Astrocyte of the cerebellum (primary cell): ENCODE measurements around the gene RAB3IL1.

Source experiments
- DNase-seq: peaks from one replicate; pipeline ENCODE4 v3.0.0-alpha.2; 2011; ENCODE audit warnings: low read depth
- H3K4me3 ChIP-seq: 2 replicates; pipeline ENCODE4 v1.5.1; 2011; ENCODE audit warnings: mild to moderate bottlenecking, low read depth, low read length, moderate library complexity
- in situ Hi-C: cut with HindIII; loops from 2 replicates; pipeline ENCODE4 v1.10.0; 2017; ENCODE audit warnings: low sequenced_read_pairs
- TF ChIP-seq, protein P1 (sequence below): IDR thresholded peaks from 2 replicates; pipeline ENCODE4 v1.5.1; 2012; ENCODE audit warnings: low read length, low read depth, moderate library complexity, mild to moderate bottlenecking; ENCODE audit errors: missing control alignments

RAB3IL1 gene

GRCh38 chr11:61946894-61947293 lies 29.5 kb upstream of the RAB3IL1 start:
- in situ Hi-C loops = no loop called here
- no peak for DNase-seq
- H3K4me3 ChIP-seq = no peak overlapping the region
- TF ChIP-seq, protein P1, sequence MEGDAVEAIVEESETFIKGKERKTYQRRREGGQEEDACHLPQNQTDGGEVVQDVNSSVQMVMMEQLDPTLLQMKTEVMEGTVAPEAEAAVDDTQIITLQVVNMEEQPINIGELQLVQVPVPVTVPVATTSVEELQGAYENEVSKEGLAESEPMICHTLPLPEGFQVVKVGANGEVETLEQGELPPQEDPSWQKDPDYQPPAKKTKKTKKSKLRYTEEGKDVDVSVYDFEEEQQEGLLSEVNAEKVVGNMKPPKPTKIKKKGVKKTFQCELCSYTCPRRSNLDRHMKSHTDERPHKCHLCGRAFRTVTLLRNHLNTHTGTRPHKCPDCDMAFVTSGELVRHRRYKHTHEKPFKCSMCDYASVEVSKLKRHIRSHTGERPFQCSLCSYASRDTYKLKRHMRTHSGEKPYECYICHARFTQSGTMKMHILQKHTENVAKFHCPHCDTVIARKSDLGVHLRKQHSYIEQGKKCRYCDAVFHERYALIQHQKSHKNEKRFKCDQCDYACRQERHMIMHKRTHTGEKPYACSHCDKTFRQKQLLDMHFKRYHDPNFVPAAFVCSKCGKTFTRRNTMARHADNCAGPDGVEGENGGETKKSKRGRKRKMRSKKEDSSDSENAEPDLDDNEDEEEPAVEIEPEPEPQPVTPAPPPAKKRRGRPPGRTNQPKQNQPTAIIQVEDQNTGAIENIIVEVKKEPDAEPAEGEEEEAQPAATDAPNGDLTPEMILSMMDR = no peak

DNA sequence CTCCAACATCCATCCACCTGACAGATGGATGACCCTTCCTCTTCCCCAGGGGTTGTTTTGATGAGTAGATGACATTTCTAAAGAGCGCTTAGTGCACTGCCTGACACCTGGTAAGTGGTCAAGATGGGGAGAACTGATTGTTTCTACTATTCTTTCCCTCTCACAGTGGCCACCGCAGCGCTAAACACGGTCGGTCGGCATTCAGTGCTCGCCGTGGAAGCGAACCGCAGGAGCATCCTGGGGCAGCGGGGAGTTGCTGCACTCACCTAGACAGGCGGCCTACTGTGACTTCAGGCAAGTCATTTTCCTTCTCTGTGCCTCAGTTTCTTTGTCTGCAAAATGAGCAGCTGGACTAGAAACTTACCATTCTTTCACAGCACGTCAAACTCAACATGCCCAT lies 27.8 kb upstream of the RAB3IL1 start:
- no peak for DNase-seq
- in situ Hi-C loops = no loop called here
- TF ChIP-seq, protein P1 = no peak
- no peak overlapping the region for H3K4me3 ChIP-seq

- in situ Hi-C loops = no loop called here
- TF ChIP-seq, protein P1 = no peak
- no peak for DNase-seq
- H3K4me3 ChIP-seq = no peak overlapping the region
Observed at GRCh38 chr11:61940466-61940865, 23.1 kb upstream of the RAB3IL1 start.

DNA sequence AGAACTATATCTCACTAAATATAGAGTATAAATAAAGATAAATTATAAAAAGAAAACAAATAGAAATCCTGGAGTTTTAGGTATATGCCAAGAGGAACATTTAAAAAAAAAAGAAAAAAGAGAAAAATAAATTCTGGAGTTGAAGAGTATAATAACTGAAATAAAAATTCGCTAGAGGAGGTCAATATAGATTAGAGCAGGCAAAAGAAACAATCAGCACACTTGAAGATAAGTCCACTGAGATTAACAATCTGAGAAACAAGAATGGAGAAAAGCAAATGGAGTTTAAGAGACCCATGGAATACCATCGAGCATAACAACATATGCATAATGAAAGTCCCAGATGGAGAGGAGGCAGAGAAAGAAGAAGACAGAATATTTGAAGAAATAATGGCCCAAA lies 18.5 kb upstream of the RAB3IL1 start:
- DNase-seq = no peak
- in situ Hi-C loops = no loop called here
- H3K4me3 ChIP-seq = no peak overlapping the region
- TF ChIP-seq, protein P1 = no peak

DNA sequence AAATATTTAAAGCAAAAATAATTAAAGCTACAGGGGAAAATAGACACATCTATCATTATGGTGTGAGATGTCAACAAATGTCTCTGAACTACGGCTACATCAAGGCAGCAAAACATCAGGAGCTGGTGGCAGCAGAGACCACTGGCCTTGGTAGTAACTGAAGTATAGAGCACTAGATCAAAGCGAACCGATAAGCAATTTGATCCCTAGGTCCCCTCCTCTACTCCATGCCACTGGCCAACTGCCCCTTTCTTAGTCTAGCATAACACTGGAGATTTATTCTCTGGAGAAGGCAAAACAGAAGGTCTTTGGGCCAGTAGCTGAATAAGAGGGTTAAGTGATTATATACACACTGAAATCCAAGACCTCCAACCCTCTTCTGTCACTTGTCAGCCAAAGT lies 13.6 kb upstream of the RAB3IL1 start:
- no peak for DNase-seq
- TF ChIP-seq, protein P1 = no peak
- in situ Hi-C loops = no loop called here
- no peak overlapping the region for H3K4me3 ChIP-seq

DNA sequence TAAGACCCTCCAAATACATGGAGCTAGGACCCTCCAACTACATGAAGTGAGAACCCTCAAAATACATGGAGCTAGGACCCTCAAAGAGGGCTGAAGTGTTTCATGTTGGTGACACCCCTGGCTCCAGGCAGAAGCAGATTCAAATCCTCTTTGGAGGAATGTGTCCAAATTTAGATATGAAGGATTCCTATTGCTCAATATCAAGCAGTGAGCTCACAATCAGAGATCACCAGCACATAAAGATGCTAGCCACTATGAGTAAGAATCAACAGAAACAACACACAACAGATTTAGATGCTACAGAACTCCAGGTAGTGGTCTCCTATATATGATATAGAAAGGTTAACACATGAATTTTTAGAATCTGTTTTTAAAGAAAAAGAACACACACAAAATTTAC lies 11.2 kb upstream of the RAB3IL1 start:
- in situ Hi-C loops = loop anchor here (10.0 kb wide), 1 partner anchor 114 kb away; the partner anchor contains the start of gene FADS1
- no peak overlapping the region for H3K4me3 ChIP-seq
- TF ChIP-seq, protein P1 = no peak
- DNase-seq = no peak

- TF ChIP-seq, protein P1 = no peak
- no peak for DNase-seq
- in situ Hi-C loops = loop anchor here (10.0 kb wide), 1 partner anchor 113 kb away; the partner anchor contains the start of gene FADS1
- H3K4me3 ChIP-seq = no peak overlapping the region
Observed at GRCh38 chr11:61927501-61927900, 10.1 kb upstream of the RAB3IL1 start.
